ENCODE measurements around the gene NANOS3. TPM values are rescaled to one million over a fixed set of nuclear protein-coding genes. Genes with fewer than 3 reads are reported as not detected.
A peak's percentile ranks its signal among the peaks of the same experiment; 100 is the strongest.

NANOS3 gene
- 1 to 10 TPM in 2 of 6 donors, not detected in 4; 1.3 to 5.2 TPM for total RNA-seq

DNA sequence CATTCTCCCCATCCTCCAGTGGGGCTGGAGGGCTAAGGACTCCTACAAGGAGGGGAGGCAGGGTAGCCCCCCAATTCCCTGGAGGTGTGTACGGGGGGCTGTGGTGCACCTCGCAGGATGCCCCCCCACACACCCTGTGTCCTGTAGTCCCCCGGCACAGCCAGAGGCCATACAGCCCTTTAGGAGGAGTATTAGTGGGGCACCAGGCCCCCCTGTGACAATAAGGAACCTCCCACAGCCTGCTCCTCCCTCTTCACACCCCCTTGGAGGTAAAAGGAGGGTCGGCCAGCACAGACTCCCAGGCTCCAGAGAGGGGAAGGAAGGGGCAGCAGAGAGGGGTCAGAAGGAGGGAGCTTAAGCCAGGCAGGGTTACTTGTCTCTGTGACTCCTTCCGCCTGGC is at the start of gene NANOS3:
Gene NANOS3 (plus strand): TSS at position 301 of the 400 bp plus-strand sequence. CDS start 115 bp downstream, outside the sequence.
- Histone ChIP-seq H3K4me1 (peaks cover 27 to 37% (median 33%) of the 10 kb centered on the region in 4 donors), H3K9me3 (no peaks in the 10 kb centered on the region), H3K27me3 (no peaks in the 10 kb centered on the region), H3K36me3 (no peaks in the 10 kb centered on the region), H3K4me3 (no peak within 1 kb of the TSS), H3K27ac (no peak within 1 kb of the TSS)
- no peak for DNase-seq
- WGBS, 2 donors, result 64 to 100% methylated on average over 1 to 5 of the region's 5 CpGs
- TF ChIP-seq POLR2AphosphoS5 (IDR thresholded peaks at IDR 0.05), result no peak
- TF ChIP-seq, protein P1, sequence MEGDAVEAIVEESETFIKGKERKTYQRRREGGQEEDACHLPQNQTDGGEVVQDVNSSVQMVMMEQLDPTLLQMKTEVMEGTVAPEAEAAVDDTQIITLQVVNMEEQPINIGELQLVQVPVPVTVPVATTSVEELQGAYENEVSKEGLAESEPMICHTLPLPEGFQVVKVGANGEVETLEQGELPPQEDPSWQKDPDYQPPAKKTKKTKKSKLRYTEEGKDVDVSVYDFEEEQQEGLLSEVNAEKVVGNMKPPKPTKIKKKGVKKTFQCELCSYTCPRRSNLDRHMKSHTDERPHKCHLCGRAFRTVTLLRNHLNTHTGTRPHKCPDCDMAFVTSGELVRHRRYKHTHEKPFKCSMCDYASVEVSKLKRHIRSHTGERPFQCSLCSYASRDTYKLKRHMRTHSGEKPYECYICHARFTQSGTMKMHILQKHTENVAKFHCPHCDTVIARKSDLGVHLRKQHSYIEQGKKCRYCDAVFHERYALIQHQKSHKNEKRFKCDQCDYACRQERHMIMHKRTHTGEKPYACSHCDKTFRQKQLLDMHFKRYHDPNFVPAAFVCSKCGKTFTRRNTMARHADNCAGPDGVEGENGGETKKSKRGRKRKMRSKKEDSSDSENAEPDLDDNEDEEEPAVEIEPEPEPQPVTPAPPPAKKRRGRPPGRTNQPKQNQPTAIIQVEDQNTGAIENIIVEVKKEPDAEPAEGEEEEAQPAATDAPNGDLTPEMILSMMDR (IDR thresholded peaks at IDR 0.05), result no peak
- TF ChIP-seq POLR2A (IDR thresholded peaks at IDR 0.05), result no peak
- TF ChIP-seq EP300 (IDR thresholded peaks at IDR 0.05), result no peak
- no peak for ATAC-seq (ENCODE audit: low FRiP score in 2 of 2)

DNA sequence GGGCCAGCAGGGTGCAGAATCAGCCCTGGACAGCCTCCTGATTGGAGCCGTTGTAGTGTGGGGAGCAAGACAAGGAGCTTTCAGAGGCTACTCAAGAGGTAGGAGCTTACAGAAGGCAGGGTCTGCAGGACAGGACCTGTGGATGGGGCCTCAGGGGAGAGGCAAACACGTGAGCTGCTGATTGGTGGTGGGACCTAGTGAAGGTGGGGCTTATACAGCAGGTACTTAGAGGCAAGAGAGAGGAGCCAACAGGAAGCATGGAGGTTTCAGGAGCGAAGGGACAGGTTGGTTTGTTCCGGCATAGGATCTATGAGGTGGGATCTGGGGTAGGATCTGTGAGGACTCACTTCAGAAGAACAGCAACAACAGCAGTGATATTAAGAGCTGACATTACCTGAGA is 49.3 kb upstream of the NANOS3 start:
- WGBS, 2 donors, result 75 to 88% methylated on average over 4 of the region's 4 CpGs
- TF ChIP-seq EP300 (IDR thresholded peaks at IDR 0.05), result no peak
- peak in 1 of 4 donors; percentile 9 for TF ChIP-seq POLR2A (IDR thresholded peaks at IDR 0.05)
- DNase-seq, result no peak
- Histone ChIP-seq H3K27ac (no peak overlapping the region), H3K27me3 (no peaks in the 10 kb centered on the region), H3K4me1 (peaks cover under 1 to 6% (median 4%) of the 10 kb centered on the region in 4 donors), H3K9me3 (no peaks in the 10 kb centered on the region), H3K36me3 (peaks cover 0 to 68% (median 14%) of the 10 kb centered on the region in 4 donors), H3K4me3 (no peak overlapping the region)
- ATAC-seq (ENCODE audit: low FRiP score in 2 of 2), result no peak

DNA sequence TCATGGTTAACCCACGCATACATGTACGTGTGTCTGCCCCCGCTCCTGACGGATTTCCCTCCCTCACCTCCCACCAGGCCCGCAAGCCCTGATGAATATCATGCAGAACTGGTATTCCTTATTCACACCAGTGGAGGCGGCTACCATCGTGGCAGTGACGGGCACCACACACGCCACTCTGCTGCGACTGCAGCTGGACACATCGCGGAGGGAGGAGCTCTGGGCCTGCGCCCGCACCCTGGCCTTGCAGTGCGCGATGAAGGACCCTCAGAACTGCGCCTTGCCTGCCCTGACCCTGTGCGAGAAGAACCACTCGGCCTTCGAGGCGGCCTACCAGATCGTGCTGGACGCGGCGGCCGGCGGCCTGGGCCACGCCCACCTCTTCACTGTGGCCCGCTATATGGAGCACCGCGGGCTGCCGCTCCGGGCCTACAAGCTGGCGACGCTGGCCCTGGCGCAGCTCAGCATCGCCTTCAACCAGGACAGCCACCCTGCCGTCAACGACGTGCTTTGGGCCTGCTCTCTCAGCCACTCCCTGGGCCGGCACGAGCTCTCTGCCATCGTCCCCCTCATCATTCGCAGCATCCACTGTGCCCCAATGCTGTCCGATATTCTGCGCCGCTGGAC is 46.7 kb upstream of the NANOS3 start:
- TF ChIP-seq EP300 (IDR thresholded peaks at IDR 0.05) (no peak), POLR2AphosphoS5 (IDR thresholded peaks at IDR 0.05) (peak in 1 of 2 donors; percentile 21)
- TF ChIP-seq, protein P1 (IDR thresholded peaks at IDR 0.05), result no peak
- Histone ChIP-seq H3K27ac (no peak overlapping the region), H3K9me3 (no peaks in the 10 kb centered on the region), H3K4me1 (peaks cover 24 to 32% (median 29%) of the 10 kb centered on the region in 4 donors), H3K4me3 (no peak overlapping the region), H3K27me3 (no peaks in the 10 kb centered on the region), H3K36me3 (peaks cover 0 to 78% (median 28%) of the 10 kb centered on the region in 4 donors)
- 96% methylated on average over 34 to 40 of the region's 47 CpGs for WGBS, 2 donors
- peak in 1 of 2 donors; percentile 1 for ATAC-seq (ENCODE audit: low FRiP score in 2 of 2)
- peak in 1 of 2 donors; percentile 90 for DNase-seq

DNA sequence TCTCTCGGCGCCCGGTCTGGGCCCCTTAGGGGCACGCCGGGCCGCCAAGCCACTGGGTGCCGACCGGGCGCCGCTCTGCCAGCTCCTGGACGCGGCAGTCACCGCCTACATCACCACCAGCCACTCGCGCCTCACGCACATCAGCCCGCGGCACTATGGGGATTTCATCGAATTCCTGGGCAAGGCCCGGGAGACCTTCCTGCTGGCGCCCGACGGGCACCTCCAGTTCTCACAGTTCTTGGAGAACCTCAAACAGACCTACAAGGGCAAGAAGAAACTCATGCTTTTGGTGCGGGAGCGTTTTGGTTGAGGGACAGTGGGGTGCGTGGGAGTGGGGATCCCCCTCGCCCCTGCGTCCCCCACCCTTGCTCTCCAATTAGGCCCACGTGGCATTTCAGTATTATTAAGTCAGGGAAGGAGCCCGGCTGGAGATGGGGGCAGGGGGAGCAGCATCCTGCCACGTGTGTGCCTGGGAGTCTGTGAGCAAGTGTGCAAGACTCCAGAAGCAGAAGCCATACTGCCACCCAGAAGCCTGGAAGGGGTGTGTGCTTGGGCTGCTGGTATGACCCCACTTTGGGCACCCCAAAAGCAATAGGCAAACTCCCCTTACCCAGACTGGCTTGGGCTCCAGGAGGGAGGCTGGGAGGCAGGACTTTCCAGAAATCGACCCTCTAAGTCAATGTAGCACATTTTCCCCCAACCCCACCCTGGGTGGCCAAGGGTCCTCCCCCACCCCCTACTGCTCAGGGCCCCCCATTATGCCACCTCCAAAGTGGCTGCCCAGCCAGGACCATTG is 46.0 kb upstream of the NANOS3 start:
- Histone ChIP-seq H3K36me3 (peaks cover 0 to 78% (median 34%) of the 10 kb centered on the region in 4 donors), H3K9me3 (no peaks in the 10 kb centered on the region), H3K4me3 (no peak overlapping the region), H3K27ac (peak overlapping the region in 2 of 4 donors; percentile 2 to 52), H3K27me3 (no peaks in the 10 kb centered on the region), H3K4me1 (peaks cover 30 to 39% (median 36%) of the 10 kb centered on the region in 4 donors)
- ATAC-seq (ENCODE audit: low FRiP score in 2 of 2) (peak in 1 of 2 donors; percentile 14), DNase-seq (peak in 1 of 2 donors; percentile 89)
- TF ChIP-seq EP300 (IDR thresholded peaks at IDR 0.05), result no peak
- TF ChIP-seq POLR2A (IDR thresholded peaks at IDR 0.05), result no peak
- TF ChIP-seq, protein P1 (IDR thresholded peaks at IDR 0.05), result no peak
- no peak for TF ChIP-seq POLR2AphosphoS5 (IDR thresholded peaks at IDR 0.05)
- 91 to 93% methylated on average over 24 to 31 of the region's 32 CpGs for WGBS, 2 donors

Data from upper lobe of left lung (tissue), 6 donors.